Type B pancreatic cell (in vitro differentiated cells): ENCODE measurements around the gene AMIGO1. TPM values are rescaled to one million over a fixed set of nuclear protein-coding genes. Genes with fewer than 3 reads are reported as not detected.

Experiments used
- DNase-seq: peaks from one replicate; pipeline ENCODE4 v3.0.0; 2021; ENCODE audit warnings: mixed read lengths; ENCODE audit not compliant: unreplicated experiment; ENCODE audit errors: extremely low spot score
- H3K27ac Mint-ChIP-seq: 2 replicates; pipeline ENCODE4 v1.8.0; 2021; ENCODE audit warnings: mild to moderate bottlenecking, mixed read lengths
- H3K27me3 Mint-ChIP-seq: 2 replicates; pipeline ENCODE4 v1.8.0; 2021; ENCODE audit warnings: mixed read lengths
- H3K36me3 Mint-ChIP-seq: 2 replicates; pipeline ENCODE4 v1.8.0; 2021; ENCODE audit warnings: mixed read lengths
- H3K4me1 Mint-ChIP-seq: one replicate; pipeline ENCODE4 v1.8.0; 2021; ENCODE audit warnings: mixed read lengths; ENCODE audit not compliant: unreplicated experiment
- H3K4me3 Mint-ChIP-seq: 2 replicates; pipeline ENCODE4 v1.8.0; 2021; ENCODE audit warnings: mild to moderate bottlenecking, mixed read lengths
- H3K9me3 Mint-ChIP-seq: 2 replicates; pipeline ENCODE4 v1.8.0; 2021; ENCODE audit warnings: mixed read lengths
- total RNA-seq: library from RNA; stranded (reverse); gene quantifications from 2 replicates; pipeline ENCODE4 v1.2.1, GENCODE V29; 2021; ENCODE audit warnings: low replicate concordance
- TF ChIP-seq, protein P1 (sequence below): fragments of 200-600 bp; sonication (generic); conservative IDR thresholded peaks from 2 replicates; pipeline ENCODE4 v1.5.0; 2021; ENCODE audit warnings: antibody characterized with exemption, mild to moderate bottlenecking

The AMIGO1 gene
- total RNA-seq, 1 donor from 2014 or later, result 6.1 TPM

GRCh38 chr1:109490029-109490933, 19.2 kb downstream of the AMIGO1 start:
- H3K27me3 Mint-ChIP-seq, result no peaks in the 10 kb centered on the region
- no peaks in the 10 kb centered on the region for H3K9me3 Mint-ChIP-seq
- DNase-seq, result no peak
- TF ChIP-seq, protein P1, sequence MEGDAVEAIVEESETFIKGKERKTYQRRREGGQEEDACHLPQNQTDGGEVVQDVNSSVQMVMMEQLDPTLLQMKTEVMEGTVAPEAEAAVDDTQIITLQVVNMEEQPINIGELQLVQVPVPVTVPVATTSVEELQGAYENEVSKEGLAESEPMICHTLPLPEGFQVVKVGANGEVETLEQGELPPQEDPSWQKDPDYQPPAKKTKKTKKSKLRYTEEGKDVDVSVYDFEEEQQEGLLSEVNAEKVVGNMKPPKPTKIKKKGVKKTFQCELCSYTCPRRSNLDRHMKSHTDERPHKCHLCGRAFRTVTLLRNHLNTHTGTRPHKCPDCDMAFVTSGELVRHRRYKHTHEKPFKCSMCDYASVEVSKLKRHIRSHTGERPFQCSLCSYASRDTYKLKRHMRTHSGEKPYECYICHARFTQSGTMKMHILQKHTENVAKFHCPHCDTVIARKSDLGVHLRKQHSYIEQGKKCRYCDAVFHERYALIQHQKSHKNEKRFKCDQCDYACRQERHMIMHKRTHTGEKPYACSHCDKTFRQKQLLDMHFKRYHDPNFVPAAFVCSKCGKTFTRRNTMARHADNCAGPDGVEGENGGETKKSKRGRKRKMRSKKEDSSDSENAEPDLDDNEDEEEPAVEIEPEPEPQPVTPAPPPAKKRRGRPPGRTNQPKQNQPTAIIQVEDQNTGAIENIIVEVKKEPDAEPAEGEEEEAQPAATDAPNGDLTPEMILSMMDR, result peak; percentile 84
- H3K4me1 Mint-ChIP-seq, result peaks cover 5% of the 10 kb centered on the region
- no peaks in the 10 kb centered on the region for H3K36me3 Mint-ChIP-seq
- H3K4me3 Mint-ChIP-seq, result peak overlapping the region; percentile 45
- no peak overlapping the region for H3K27ac Mint-ChIP-seq

- H3K27me3 Mint-ChIP-seq, result no peaks in the 10 kb centered on the region
- DNase-seq, result no peak
These were observed 20.8 kb downstream of the AMIGO1 start for GRCh38 chr1:109488696-109489095.

GRCh38 chr1:109488201-109488600, 21.3 kb downstream of the AMIGO1 start:
- Mint-ChIP-seq H3K36me3 (no peaks in the 10 kb centered on the region), H3K27me3 (peaks cover 4% of the 10 kb centered on the region), H3K4me1 (peaks cover 16% of the 10 kb centered on the region), H3K27ac (no peak overlapping the region), H3K4me3 (no peak overlapping the region), H3K9me3 (no peaks in the 10 kb centered on the region)
- DNase-seq, result no peak
- TF ChIP-seq, protein P1, result no peak

More at GRCh38 chr1:109488696-109489095, 20.8 kb downstream of the AMIGO1 start:
- H3K4me1 Mint-ChIP-seq, result peaks cover 13% of the 10 kb centered on the region
- TF ChIP-seq, protein P1, result no peak
- no peaks in the 10 kb centered on the region for H3K9me3 Mint-ChIP-seq
- H3K27ac Mint-ChIP-seq, result no peak overlapping the region
- no peak overlapping the region for H3K4me3 Mint-ChIP-seq
- H3K36me3 Mint-ChIP-seq, result no peaks in the 10 kb centered on the region

- H3K27me3 Mint-ChIP-seq, result peaks cover 10% of the 10 kb centered on the region
These were observed 22.3 kb downstream of the AMIGO1 start for GRCh38 chr1:109487261-109487660.

DNA sequence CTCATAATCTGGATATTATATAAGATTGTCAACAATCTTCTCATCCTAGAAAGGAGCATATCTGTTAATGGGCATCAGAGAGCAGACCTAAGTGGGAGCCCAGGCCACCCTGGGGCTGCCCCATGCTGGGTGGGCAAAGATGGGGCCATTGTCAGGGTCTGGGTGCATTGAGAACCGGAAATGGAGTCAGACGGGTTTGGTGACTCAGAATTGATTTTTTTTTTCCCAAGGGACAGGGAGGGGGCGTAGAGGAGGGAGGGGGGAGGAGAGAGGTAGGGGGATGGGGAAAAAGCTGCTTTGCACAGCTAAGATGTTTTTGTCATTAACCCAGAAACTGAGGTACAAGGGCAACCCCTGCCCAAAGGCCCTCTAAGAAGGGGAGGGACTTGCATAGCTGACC, 24.5 kb downstream of the AMIGO1 start:
- H3K4me3 Mint-ChIP-seq, result peak overlapping the region; percentile 94
- DNase-seq, result no peak
- no peaks in the 10 kb centered on the region for H3K9me3 Mint-ChIP-seq
- H3K36me3 Mint-ChIP-seq, result no peaks in the 10 kb centered on the region
- peaks cover 30% of the 10 kb centered on the region for H3K27me3 Mint-ChIP-seq
- no peak overlapping the region for H3K27ac Mint-ChIP-seq
- TF ChIP-seq, protein P1, result no peak
- H3K4me1 Mint-ChIP-seq, result peaks cover 16% of the 10 kb centered on the region

More at GRCh38 chr1:109487261-109487660, 22.3 kb downstream of the AMIGO1 start:
- no peak overlapping the region for H3K4me3 Mint-ChIP-seq
- no peaks in the 10 kb centered on the region for H3K36me3 Mint-ChIP-seq
- TF ChIP-seq, protein P1, result no peak
- no peaks in the 10 kb centered on the region for H3K9me3 Mint-ChIP-seq
- no peak for DNase-seq
- peaks cover 16% of the 10 kb centered on the region for H3K4me1 Mint-ChIP-seq
- no peak overlapping the region for H3K27ac Mint-ChIP-seq
